Endothelial cell of umbilical vein (primary cell): ENCODE results near the gene ALDH3B2.

Experiments used
- EZH2 ChIP-seq: IDR thresholded peaks from 2 replicates; pipeline ENCODE4 v1.6.1; 2012; ENCODE audit warnings: borderline replicate concordance, low read depth, mild to moderate bottlenecking, moderate library complexity, low read length, inconsistent platforms; ENCODE audit not compliant: severe bottlenecking
- TF ChIP-seq, protein P1 (sequence below), 2 donors: IDR thresholded peaks; 1 replicate in 1 of 2; 2 replicates in 1 of 2; pipeline ENCODE4 v1.5.1; 2011; ENCODE audit warnings: low read length in 2 of 2, mild to moderate bottlenecking in 2 of 2, moderate library complexity in 2 of 2, control low read depth in 1 of 2, inconsistent platforms in 1 of 2, low read depth in 1 of 2; ENCODE audit not compliant: insufficient read depth in 1 of 2; ENCODE audit errors: extremely low read depth in 1 of 2
- TF ChIP-seq, protein P2 (sequence below): IDR thresholded peaks from 2 replicates; pipeline ENCODE4 v1.6.1; 2011; ENCODE audit not compliant: insufficient read depth, insufficient read length

DNA sequence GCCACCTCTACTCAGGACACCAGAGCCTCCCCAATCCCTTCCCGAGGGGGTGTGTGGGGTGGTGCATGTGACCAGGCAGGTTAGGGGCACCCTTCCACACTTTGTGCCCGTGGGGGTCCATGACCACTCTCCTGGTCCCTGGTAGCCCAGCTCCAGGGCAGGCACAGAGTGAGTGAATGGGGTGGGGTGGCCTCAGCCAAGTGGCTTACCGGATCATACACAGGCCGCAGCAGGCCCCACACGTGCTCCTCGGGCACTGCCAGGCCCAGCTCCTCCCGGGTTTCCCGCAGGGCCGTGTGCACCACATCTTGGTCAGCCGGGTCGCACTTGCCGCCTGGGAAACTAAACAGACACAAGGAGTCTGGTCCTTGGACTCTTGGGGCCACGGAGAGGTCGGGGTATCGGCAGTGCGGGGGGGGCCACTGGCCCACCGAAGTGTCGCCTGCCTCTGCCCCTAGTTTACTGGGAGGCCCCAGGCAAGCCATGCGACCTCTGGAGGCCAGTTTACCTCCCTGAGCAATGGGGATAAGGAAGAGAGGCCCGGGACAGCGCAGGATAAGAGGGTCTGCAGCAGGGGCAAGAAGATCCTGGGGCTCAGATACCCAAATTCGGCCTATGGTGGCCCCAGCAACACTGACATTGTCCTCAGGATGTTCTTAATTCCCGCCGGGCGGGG is 45.6 kb downstream of the ALDH3B2 start:
- TF ChIP-seq, protein P1, sequence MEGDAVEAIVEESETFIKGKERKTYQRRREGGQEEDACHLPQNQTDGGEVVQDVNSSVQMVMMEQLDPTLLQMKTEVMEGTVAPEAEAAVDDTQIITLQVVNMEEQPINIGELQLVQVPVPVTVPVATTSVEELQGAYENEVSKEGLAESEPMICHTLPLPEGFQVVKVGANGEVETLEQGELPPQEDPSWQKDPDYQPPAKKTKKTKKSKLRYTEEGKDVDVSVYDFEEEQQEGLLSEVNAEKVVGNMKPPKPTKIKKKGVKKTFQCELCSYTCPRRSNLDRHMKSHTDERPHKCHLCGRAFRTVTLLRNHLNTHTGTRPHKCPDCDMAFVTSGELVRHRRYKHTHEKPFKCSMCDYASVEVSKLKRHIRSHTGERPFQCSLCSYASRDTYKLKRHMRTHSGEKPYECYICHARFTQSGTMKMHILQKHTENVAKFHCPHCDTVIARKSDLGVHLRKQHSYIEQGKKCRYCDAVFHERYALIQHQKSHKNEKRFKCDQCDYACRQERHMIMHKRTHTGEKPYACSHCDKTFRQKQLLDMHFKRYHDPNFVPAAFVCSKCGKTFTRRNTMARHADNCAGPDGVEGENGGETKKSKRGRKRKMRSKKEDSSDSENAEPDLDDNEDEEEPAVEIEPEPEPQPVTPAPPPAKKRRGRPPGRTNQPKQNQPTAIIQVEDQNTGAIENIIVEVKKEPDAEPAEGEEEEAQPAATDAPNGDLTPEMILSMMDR (IDR thresholded peaks at IDR 0.05; ENCODE audit: extremely low read depth in 1 of 2, insufficient read depth in 1 of 2, low read depth in 1 of 2, low read length in 2 of 2): no peak
- TF ChIP-seq EZH2: no peak
- TF ChIP-seq, protein P2, sequence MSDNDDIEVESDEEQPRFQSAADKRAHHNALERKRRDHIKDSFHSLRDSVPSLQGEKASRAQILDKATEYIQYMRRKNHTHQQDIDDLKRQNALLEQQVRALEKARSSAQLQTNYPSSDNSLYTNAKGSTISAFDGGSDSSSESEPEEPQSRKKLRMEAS: no peak
